OCI-LY3 (cell line): ENCODE data around the gene USP22.
A peak's percentile ranks its signal among the peaks of the same experiment; 100 is the strongest.

Experiments
- H2AFZ ChIP-seq: fragments of 200-600, 300-600 bp; shearing (Covaris generic); 2 replicates; pipeline ENCODE4 v1.6.0; 2014; ENCODE audit warnings: antibody characterized with exemption, low read depth, low read length
- H3K27ac ChIP-seq: fragments of 200-600, 300-600 bp; sonication (generic); 2 replicates; pipeline ENCODE4 v1.5.1; 2014; ENCODE audit warnings: mild to moderate bottlenecking, low read length, moderate library complexity, mixed read lengths
- H3K27me3 ChIP-seq: fragments of 200-600, 300-600 bp; sonication (generic); 2 replicates; pipeline ENCODE4 v1.6.1; 2014; ENCODE audit warnings: low read depth, low read length, mixed read lengths
- H3K36me3 ChIP-seq: fragments of 200-600, 300-600 bp; sonication (generic); replicated peaks from 2 replicates; pipeline ENCODE3; 2014; ENCODE audit warnings: low read depth, low read length, mixed read lengths
- H3K4me1 ChIP-seq: fragments of 300-600, 200-600 bp; sonication (generic); 2 replicates; pipeline ENCODE4 v1.6.1; 2014; ENCODE audit warnings: low read length, mixed read lengths
- H3K4me2 ChIP-seq: fragments of 200-600, 300-600 bp; sonication (generic); 2 replicates; pipeline ENCODE4 v1.6.1; 2014; ENCODE audit warnings: low read length, mixed read lengths
- H3K4me3 ChIP-seq: fragments of 300-600, 200-600 bp; sonication (generic); 2 replicates; pipeline ENCODE4 v1.5.1; 2014; ENCODE audit warnings: antibody characterized with exemption, mild to moderate bottlenecking, low read length, moderate library complexity
- H3K79me2 ChIP-seq: fragments of 300-600, 200-600 bp; shearing (Covaris generic); 2 replicates; pipeline ENCODE4 v1.6.1; 2014; ENCODE audit warnings: mild to moderate bottlenecking, low read length, mixed read lengths
- H3K9ac ChIP-seq: fragments of 300-600, 200-600 bp; shearing (Covaris generic); 2 replicates; pipeline ENCODE4 v1.6.0; 2014; ENCODE audit warnings: mild to moderate bottlenecking, low read length, moderate library complexity
- H3K9me3 ChIP-seq: fragments of 200-600, 300-600 bp; shearing (Covaris generic); 2 replicates; pipeline ENCODE4 v1.6.1; 2014; ENCODE audit warnings: low read length, mixed read lengths; ENCODE audit not compliant: insufficient read depth
- H4K20me1 ChIP-seq: fragments of 200-600, 300-600 bp; sonication (generic); 2 replicates; pipeline ENCODE4 v1.6.1; 2016; ENCODE audit warnings: low read length, mixed read lengths; ENCODE audit not compliant: insufficient read depth
- EZH2phosphoT487 ChIP-seq: fragments of 200-600 bp; shearing (Covaris generic); IDR thresholded peaks from 2 replicates; pipeline ENCODE4 v1.6.1; 2018; ENCODE audit warnings: antibody characterized with exemption, mixed run types, low read depth
- TF ChIP-seq, protein P1 (sequence below): fragments of 200-600, 300-600 bp; sonication (generic); IDR thresholded peaks from 2 replicates; pipeline ENCODE4 v1.5.1; 2014; ENCODE audit warnings: antibody characterized with exemption, low read length, low read depth

Gene USP22

DNA sequence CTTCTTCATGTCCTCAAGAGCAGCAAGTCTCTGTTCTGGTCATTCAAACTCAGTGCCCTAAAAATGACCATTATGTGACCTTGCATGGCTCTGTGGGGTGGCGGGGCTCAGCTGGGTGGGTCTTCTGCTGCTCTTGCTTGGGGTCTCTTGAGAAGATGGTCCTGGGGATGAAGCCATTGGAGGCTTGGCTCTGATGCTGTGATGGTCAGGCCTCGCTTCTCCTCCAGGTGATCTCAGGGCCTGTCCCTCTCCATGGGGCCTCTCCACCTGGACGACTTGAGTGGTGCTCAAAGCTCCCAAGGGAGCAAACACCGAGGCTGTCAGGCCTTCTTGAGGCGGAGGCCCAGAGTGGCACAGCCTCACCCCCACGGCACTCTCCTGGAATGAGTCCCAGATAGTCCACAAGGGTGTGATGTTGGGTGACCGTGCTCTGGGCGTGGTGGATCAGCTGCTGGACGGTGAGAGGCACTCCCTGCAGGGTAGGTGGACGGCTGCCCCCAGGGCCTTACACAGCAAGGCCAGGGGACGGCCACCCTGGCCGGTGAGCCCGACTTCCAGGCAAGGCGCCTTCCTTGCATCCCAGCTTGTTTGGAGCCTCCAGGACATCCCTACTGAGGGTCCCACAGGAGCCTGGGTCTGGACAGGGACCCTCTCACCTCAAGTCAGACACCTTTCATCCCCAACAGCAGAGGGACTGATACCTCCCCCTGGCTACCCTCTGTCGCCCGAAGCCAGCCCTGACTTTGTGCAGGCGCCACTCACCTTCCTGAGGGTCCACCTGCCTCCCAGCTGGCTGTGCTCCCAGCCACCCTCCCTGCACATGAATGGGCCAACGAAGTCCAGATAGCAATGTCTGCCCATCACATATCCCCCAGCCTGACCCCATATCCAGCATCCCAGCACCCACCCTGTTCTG, 48.7 kb downstream of the USP22 start:
- Histone ChIP-seq H3K79me2 (no peaks in the 10 kb centered on the region), H3K4me1 (no peaks in the 10 kb centered on the region), H3K36me3 (no peaks in the 10 kb centered on the region), H4K20me1 (no peaks in the 10 kb centered on the region), H3K9ac (no peak overlapping the region), H2AFZ (no peak overlapping the region), H3K27me3 (no peaks in the 10 kb centered on the region), H3K4me3 (no peak overlapping the region), H3K4me2 (no peak overlapping the region), H3K9me3 (no peaks in the 10 kb centered on the region), H3K27ac (no peak overlapping the region)
- no peak for TF ChIP-seq EZH2phosphoT487
- TF ChIP-seq, protein P1, sequence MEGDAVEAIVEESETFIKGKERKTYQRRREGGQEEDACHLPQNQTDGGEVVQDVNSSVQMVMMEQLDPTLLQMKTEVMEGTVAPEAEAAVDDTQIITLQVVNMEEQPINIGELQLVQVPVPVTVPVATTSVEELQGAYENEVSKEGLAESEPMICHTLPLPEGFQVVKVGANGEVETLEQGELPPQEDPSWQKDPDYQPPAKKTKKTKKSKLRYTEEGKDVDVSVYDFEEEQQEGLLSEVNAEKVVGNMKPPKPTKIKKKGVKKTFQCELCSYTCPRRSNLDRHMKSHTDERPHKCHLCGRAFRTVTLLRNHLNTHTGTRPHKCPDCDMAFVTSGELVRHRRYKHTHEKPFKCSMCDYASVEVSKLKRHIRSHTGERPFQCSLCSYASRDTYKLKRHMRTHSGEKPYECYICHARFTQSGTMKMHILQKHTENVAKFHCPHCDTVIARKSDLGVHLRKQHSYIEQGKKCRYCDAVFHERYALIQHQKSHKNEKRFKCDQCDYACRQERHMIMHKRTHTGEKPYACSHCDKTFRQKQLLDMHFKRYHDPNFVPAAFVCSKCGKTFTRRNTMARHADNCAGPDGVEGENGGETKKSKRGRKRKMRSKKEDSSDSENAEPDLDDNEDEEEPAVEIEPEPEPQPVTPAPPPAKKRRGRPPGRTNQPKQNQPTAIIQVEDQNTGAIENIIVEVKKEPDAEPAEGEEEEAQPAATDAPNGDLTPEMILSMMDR, result no peak

DNA sequence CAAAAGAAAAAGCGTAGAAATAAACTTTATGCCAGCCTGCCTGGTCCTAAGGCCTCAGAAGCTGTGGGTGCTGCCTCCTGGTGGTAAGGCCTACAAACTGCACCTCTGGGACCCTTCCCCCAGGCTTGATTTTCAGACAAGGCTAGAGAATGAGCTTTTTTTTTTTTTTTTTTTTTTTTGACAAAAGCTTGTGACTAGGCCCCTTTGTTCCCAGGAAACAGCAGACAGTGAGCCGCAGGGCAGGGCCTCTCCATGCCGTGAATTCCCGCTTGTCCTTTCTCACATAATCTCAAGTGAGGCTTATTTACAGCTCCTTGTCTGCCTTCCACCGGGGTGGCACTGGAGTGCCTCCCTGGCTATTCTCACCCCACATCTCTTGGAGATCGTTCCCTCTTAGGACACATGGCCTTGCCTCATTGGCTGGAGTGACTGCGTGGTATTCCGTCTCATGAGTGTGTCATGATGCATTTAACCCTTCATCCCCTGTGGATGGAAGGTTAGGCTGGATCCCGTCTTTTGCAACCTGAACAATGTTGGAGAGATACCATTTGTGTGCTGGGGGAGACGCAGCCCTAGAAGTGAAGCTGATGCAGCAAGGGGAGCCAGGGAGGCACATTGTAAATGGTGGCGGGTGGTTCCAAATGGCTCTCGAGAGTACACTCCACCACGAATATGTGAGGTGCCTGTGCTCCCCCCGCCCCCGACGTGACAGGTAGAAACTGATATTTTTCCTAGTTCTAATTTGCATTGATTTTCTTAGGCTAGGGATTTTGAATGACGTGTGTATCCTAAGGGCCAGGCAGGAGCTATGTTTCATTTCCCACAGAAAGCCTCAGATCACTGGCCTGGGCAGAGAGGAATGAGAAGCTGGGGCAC, 49.6 kb downstream of the USP22 start:
- H3K27ac ChIP-seq, result no peak overlapping the region
- peak overlapping the region; percentile 59 for H3K4me2 ChIP-seq
- no peak for TF ChIP-seq EZH2phosphoT487
- TF ChIP-seq, protein P1, result peak; percentile 51
- no peaks in the 10 kb centered on the region for H3K79me2 ChIP-seq
- H3K4me1 ChIP-seq, result no peaks in the 10 kb centered on the region
- no peaks in the 10 kb centered on the region for H3K27me3 ChIP-seq
- no peaks in the 10 kb centered on the region for H3K9me3 ChIP-seq
- peak overlapping the region; percentile 53 for H3K4me3 ChIP-seq
- no peak overlapping the region for H2AFZ ChIP-seq
- no peaks in the 10 kb centered on the region for H4K20me1 ChIP-seq
- no peaks in the 10 kb centered on the region for H3K36me3 ChIP-seq
- no peak overlapping the region for H3K9ac ChIP-seq

DNA sequence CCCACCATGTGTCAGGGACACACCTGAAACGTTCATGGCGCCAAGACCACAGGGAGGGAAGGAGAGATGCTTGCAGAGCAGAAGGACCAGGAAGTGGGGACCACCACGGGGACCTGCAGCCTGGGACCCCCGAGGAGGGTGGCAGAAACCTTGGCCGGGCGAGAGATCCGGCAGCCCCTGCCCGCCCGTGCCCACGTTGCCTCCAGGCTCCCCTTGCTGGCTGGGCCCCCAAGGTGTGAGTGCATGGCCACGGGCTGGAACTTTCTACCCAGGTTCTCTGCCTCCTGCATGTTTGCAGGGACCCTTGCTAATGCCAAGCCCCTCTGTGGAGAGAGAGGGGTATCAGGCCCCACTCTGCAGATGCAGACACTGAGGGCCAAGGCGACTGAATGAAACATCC, 50.4 kb downstream of the USP22 start:
- no peak for TF ChIP-seq EZH2phosphoT487
- TF ChIP-seq, protein P1, result no peak

More for the DNA sequence above, 50.4 kb downstream of the USP22 start:
- Histone ChIP-seq H3K4me2 (peak overlapping the region; percentile 59), H3K4me3 (peak overlapping the region; percentile 53), H3K4me1 (no peaks in the 10 kb centered on the region), H3K79me2 (no peaks in the 10 kb centered on the region), H3K27ac (no peak overlapping the region), H3K27me3 (no peaks in the 10 kb centered on the region), H3K9ac (no peak overlapping the region), H4K20me1 (no peaks in the 10 kb centered on the region), H3K36me3 (no peaks in the 10 kb centered on the region), H3K9me3 (no peaks in the 10 kb centered on the region), H2AFZ (no peak overlapping the region)
